PC-3 (cell line): Measurements from ENCODE around the gene TNFSF15. TPM values are rescaled to one million over a fixed set of nuclear protein-coding genes. Genes with fewer than 3 reads are reported as not detected.
A peak's percentile ranks its signal among the peaks of the same experiment; 100 is the strongest.

Experiments used
- ATAC-seq: fragments of 200-7000 bp; cut with Tn5 transposase; 2 replicates; pipeline ENCODE4 v1.9.1; 2020; ENCODE audit warnings: mild to moderate bottlenecking, moderate library complexity
- BruUV-seq: library from RNA; stranded (reverse); fragments of 400-500 nt; replicated peaks from 2 replicates; lab custom pipeline; 2021; lab: Mats Ljungman, UMichigan
- CTCF ChIA-PET: fragments of 300-600 bp; sonication (Branson Sonifier 250); formaldehyde crosslinking; loops from one replicate; lab custom pipeline; 2022; ENCODE audit warnings: antibody characterized with exemption; lab: Charles Lee
- POLR2A ChIA-PET: fragments of 300-600 bp; sonication (Branson Sonifier 250); formaldehyde crosslinking; loops from one replicate; lab custom pipeline; 2022; ENCODE audit warnings: antibody characterized with exemption; ENCODE audit not compliant: unreplicated experiment; lab: Charles Lee
- DNase-seq: peaks from one replicate; pipeline ENCODE4 v3.0.0-alpha.2; 2015
- H2AFZ ChIP-seq: fragments of 300-600 bp; sonication (generic); 2 replicates; pipeline ENCODE4 v1.6.0; 2016; ENCODE audit warnings: antibody characterized with exemption, low read length
- H3F3A ChIP-seq: fragments of 300-600 bp; sonication (generic); one replicate; pipeline ENCODE4 v1.6.0; 2017; ENCODE audit warnings: antibody characterized with exemption, low read length, control low read depth, mild to moderate bottlenecking; ENCODE audit not compliant: unreplicated experiment
- H3K27ac ChIP-seq: fragments of 300-600 bp; sonication (generic); 2 replicates; pipeline ENCODE4 v1.5.1; 2016; ENCODE audit warnings: mild to moderate bottlenecking, low read length
- H3K27me3 ChIP-seq: fragments of 300-600 bp; sonication (generic); 2 replicates; pipeline ENCODE4 v1.6.1; 2016; ENCODE audit warnings: low read length, mixed read lengths
- H3K36me3 ChIP-seq: fragments of 300-600 bp; sonication (generic); 2 replicates; pipeline ENCODE4 v1.6.1; 2016; ENCODE audit warnings: low read depth, mixed run types, low read length, mixed read lengths
- H3K4me1 ChIP-seq: fragments of 300-600 bp; sonication (generic); 2 replicates; pipeline ENCODE4 v1.5.1; 2016; ENCODE audit warnings: low read length; ENCODE audit not compliant: insufficient read depth
- H3K4me2 ChIP-seq: fragments of 300-600 bp; sonication (generic); 2 replicates; pipeline ENCODE4 v1.6.0; 2016; ENCODE audit warnings: low read length
- H3K4me3 ChIP-seq: fragments of 300-600 bp; sonication (generic); 2 replicates; pipeline ENCODE4 v1.5.1; 2016; ENCODE audit warnings: mild to moderate bottlenecking, low read length, mixed read lengths
- H3K79me2 ChIP-seq: fragments of 300-600 bp; sonication (generic); 2 replicates; pipeline ENCODE4 v1.6.1; 2017; ENCODE audit warnings: low read length, mixed read lengths
- H3K9ac ChIP-seq: fragments of 300-600 bp; sonication (generic); 2 replicates; pipeline ENCODE4 v1.6.0; 2016; ENCODE audit warnings: mild to moderate bottlenecking, low read length
- H3K9me2 ChIP-seq: fragments of 300-600 bp; sonication (generic); replicated peaks from 2 replicates; pipeline ENCODE4 v1.6.1; 2016; ENCODE audit warnings: mixed run types, low read length, mixed read lengths
- H3K9me3 ChIP-seq: fragments of 300-600 bp; sonication (generic); 2 replicates; pipeline ENCODE4 v1.6.1; 2016; ENCODE audit warnings: low read length, mixed read lengths
- H4K20me1 ChIP-seq: fragments of 300-600 bp; sonication (generic); 2 replicates; pipeline ENCODE4 v1.6.1; 2016; ENCODE audit warnings: low read length, mixed read lengths
- EZH2 ChIP-seq: fragments of 300-600 bp; sonication (generic); IDR thresholded peaks from one replicate; pipeline ENCODE4 v1.6.1; 2017; ENCODE audit warnings: antibody characterized with exemption, mild to moderate bottlenecking, low read length; ENCODE audit not compliant: unreplicated experiment
- EZH2phosphoT487 ChIP-seq: fragments of 300-600 bp; sonication (generic); IDR thresholded peaks from 2 replicates; pipeline ENCODE4 v1.6.1; 2018; ENCODE audit warnings: mild to moderate bottlenecking, antibody characterized with exemption, low read length, borderline replicate concordance
- intact Hi-C: fragments of 100-400 bp; cut with micrococcal nuclease; formaldehyde crosslinking; loops from 2 replicates; pipeline ENCODE4 v1.9.0; 2023
- total RNA-seq: library from RNA; depleted of rRNA; stranded (reverse); fragments of >200 nt; gene quantifications from 2 replicates; pipeline ENCODE4 v1.2.3, GENCODE V29; 2014
- TF ChIP-seq, protein P1 (sequence below): fragments of 300-600 bp; sonication (generic); conservative IDR thresholded peaks from 2 replicates; pipeline ENCODE4 v1.5.1; 2017; ENCODE audit warnings: antibody characterized with exemption, low read depth, mild to moderate bottlenecking, low read length

The TNFSF15 gene
- total RNA-seq, 1 experiment from 2014 or later: 2.2 TPM

DNA sequence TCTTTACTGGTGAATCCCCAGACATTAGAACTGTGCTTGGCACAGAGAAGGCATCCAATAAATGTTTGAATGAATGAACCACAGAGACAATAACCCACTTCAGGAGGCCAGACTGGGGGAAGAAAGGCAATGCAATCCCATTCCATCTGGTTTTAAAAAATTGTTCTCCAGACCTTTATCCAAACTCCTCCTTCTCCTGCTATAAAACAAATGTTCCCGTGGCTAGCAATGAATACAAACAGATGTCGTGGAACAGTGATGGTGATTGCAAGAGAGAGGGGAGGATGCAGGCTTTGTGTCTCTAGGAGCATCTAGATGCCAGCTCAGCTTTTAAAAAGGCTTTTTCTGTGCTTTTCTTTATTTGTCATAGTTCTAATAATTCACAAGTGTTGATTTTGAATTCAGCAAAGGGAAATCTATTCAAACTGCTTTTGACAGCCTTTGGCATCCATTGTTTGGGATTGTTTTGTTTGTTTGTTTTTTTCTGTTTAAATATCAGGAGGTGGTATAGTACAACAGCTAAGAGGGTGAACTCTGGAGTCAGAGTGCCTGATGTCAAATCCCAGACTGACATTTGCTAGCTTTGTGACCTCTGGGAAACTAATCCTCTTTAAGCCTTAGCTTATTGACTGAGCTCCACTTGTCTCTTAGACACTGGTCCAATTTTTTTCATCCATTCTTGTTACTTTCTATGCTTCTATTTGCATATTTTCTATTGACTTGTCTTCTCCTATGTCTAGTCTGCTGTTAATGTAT, 59.1 kb downstream of the TNFSF15 start:
- no TSS peak for BruUV-seq
- Histone ChIP-seq H3K4me1 (peaks cover 25% of the 10 kb centered on the region), H3K36me3 (no peaks in the 10 kb centered on the region), H4K20me1 (no peaks in the 10 kb centered on the region), H3K9ac (no peak overlapping the region), H3K4me2 (no peak overlapping the region), H3K9me2 (no peaks in the 10 kb centered on the region), H3K27ac (no peak overlapping the region), H3K79me2 (no peaks in the 10 kb centered on the region), H3K4me3 (no peak overlapping the region), H3F3A (no peaks in the 10 kb centered on the region), H3K27me3 (no peaks in the 10 kb centered on the region), H3K9me3 (no peaks in the 10 kb centered on the region), H2AFZ (no peak overlapping the region)
- CTCF ChIA-PET: no interaction called here
- no peak for ATAC-seq
- TF ChIP-seq, protein P1, sequence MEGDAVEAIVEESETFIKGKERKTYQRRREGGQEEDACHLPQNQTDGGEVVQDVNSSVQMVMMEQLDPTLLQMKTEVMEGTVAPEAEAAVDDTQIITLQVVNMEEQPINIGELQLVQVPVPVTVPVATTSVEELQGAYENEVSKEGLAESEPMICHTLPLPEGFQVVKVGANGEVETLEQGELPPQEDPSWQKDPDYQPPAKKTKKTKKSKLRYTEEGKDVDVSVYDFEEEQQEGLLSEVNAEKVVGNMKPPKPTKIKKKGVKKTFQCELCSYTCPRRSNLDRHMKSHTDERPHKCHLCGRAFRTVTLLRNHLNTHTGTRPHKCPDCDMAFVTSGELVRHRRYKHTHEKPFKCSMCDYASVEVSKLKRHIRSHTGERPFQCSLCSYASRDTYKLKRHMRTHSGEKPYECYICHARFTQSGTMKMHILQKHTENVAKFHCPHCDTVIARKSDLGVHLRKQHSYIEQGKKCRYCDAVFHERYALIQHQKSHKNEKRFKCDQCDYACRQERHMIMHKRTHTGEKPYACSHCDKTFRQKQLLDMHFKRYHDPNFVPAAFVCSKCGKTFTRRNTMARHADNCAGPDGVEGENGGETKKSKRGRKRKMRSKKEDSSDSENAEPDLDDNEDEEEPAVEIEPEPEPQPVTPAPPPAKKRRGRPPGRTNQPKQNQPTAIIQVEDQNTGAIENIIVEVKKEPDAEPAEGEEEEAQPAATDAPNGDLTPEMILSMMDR: no peak
- TF ChIP-seq EZH2 (no peak), EZH2phosphoT487 (no peak)
- POLR2A ChIA-PET: no interaction called here
- DNase-seq: no peak
- intact Hi-C loops: loop anchor here (10.0 kb wide), 1 partner anchor 58 kb away; the partner anchor contains the start of gene TNFSF15

DNA sequence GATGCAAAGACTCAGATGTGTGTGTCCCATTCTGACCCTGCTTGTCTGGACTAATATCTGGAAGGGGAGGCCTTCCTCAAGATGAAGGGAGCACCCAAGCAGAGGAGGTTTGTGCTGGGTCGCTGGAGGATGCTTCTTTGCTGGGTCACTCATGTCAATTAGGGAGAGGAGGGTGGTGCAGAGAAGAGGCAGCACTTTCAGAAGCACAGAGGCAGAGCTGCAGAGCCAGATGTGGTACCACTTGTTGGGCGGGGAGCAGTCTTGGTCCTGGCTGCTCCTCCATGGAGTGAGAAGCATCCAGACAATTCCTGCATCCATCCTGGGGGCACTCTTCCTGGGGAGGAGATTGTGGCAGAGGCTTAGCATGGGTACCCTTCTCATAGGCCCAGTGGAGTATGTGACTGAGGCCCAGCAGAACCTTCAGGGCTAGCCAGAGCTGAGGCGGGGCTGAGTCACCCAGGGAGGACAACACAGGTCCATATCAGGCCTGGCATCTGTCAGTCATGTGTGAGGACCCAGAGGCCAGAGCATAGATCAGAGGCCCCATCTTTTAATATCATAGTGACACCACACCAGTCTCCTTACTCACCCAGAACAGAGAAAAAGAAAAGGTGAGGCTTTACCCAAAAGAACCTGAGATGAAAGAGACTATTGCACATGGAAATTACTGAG, 59.8 kb downstream of the TNFSF15 start:
- Histone ChIP-seq H3K4me1 (peaks cover 25% of the 10 kb centered on the region), H2AFZ (no peak overlapping the region), H3K27ac (peak overlapping the region; percentile 35; the same call in 1 of the 2 replicates), H4K20me1 (no peaks in the 10 kb centered on the region), H3F3A (no peaks in the 10 kb centered on the region), H3K36me3 (no peaks in the 10 kb centered on the region), H3K9me3 (no peaks in the 10 kb centered on the region), H3K27me3 (no peaks in the 10 kb centered on the region), H3K9ac (no peak overlapping the region), H3K79me2 (no peaks in the 10 kb centered on the region), H3K4me3 (no peak overlapping the region), H3K4me2 (no peak overlapping the region), H3K9me2 (no peaks in the 10 kb centered on the region)
- ATAC-seq (peak; percentile 9), DNase-seq (no peak)
- BruUV-seq: TSS peak; percentile 67
- intact Hi-C loops: loop anchor here (10.0 kb wide), 1 partner anchor 59 kb away; the partner anchor contains the start of gene TNFSF15
- TF ChIP-seq EZH2 (no peak), EZH2phosphoT487 (no peak)
- TF ChIP-seq, protein P1: no peak
- CTCF ChIA-PET: no interaction called here
- POLR2A ChIA-PET: no interaction called here
